Breast epithelium (tissue), 3 donors: Measurements from ENCODE around the gene SPPL3.

Source experiments
- POLR2A ChIP-seq: fragments of 450-650 bp; IDR thresholded peaks from one replicate; pipeline ENCODE4 v1.6.1; 2016; ENCODE audit warnings: antibody characterized with exemption, mild to moderate bottlenecking, moderate library complexity
- TF ChIP-seq, protein P1 (sequence below), 3 donors: fragments of 450-650 bp; IDR thresholded peaks; one replicate each; pipeline ENCODE4 v1.5.1; 2016 to 2017; ENCODE audit warnings: antibody characterized with exemption in 3 of 3, mild to moderate bottlenecking in 3 of 3, moderate library complexity in 3 of 3

DNA sequence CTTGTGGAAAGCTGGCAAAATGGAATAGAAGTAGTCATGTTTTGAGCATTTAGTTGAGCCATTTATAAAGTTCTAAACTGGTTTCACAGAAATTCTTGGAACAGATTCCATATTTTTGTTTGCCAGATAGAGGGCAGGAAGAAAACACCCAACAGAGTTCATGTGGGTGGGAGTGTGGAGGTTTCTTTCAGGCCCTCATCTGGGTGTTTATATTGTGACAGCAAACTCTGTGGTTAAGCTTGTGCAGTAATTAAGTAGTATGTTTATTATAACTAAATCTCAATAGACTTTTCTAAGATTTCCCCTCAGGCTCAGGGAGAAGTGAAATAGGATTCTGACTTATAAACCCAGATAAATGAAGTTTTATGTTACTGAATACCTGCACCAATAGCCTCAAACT, 57.4 kb downstream of the SPPL3 start:
- TF ChIP-seq, protein P1, sequence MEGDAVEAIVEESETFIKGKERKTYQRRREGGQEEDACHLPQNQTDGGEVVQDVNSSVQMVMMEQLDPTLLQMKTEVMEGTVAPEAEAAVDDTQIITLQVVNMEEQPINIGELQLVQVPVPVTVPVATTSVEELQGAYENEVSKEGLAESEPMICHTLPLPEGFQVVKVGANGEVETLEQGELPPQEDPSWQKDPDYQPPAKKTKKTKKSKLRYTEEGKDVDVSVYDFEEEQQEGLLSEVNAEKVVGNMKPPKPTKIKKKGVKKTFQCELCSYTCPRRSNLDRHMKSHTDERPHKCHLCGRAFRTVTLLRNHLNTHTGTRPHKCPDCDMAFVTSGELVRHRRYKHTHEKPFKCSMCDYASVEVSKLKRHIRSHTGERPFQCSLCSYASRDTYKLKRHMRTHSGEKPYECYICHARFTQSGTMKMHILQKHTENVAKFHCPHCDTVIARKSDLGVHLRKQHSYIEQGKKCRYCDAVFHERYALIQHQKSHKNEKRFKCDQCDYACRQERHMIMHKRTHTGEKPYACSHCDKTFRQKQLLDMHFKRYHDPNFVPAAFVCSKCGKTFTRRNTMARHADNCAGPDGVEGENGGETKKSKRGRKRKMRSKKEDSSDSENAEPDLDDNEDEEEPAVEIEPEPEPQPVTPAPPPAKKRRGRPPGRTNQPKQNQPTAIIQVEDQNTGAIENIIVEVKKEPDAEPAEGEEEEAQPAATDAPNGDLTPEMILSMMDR (IDR thresholded peaks at IDR 0.05) = no peak
- TF ChIP-seq POLR2A = no peak
